Spleen (tissue), 11 donors: ENCODE results near the gene REPS2. TPM values are rescaled to one million over a fixed set of nuclear protein-coding genes. Genes with fewer than 3 reads are reported as not detected.

Experiments
- DNase-seq: peaks from one replicate; pipeline ENCODE4 v3.0.0-alpha.2; 2020
- H3K27ac ChIP-seq, 8 donors: fragments of 200-600 bp; sonication (generic) in 7 of 8; 1 replicate in 4 of 8; 2 replicates in 4 of 8; pipeline versions ENCODE4 v1.5.0 to v1.8.0; 2016 to 2021; ENCODE audit warnings: inconsistent platforms in 4 of 8, mild to moderate bottlenecking in 4 of 8, moderate library complexity in 1 of 8
- H3K27me3 ChIP-seq, 7 donors: fragments of 200-600 bp; sonication (generic) in 6 of 7; replicated peaks in 1 of 7; 1 replicate in 4 of 7; 2 replicates in 3 of 7; pipeline versions ENCODE4 v1.5.0 to v1.8.0; 2016 to 2021; ENCODE audit warnings: inconsistent platforms in 3 of 7, mild to moderate bottlenecking in 1 of 7
- H3K36me3 ChIP-seq, 6 donors: fragments of 200-600 bp; sonication (generic) in 5 of 6; 1 replicate in 4 of 6; 2 replicates in 2 of 6; pipeline versions ENCODE4 v1.5.0 to v1.8.0; 2016 to 2021; ENCODE audit warnings: inconsistent platforms in 2 of 6
- H3K4me1 ChIP-seq, 6 donors: fragments of 200-600 bp; sonication (generic) in 5 of 6; 1 replicate in 3 of 6; 2 replicates in 3 of 6; pipeline versions ENCODE4 v1.5.0 to v1.8.0; 2016 to 2021; ENCODE audit warnings: inconsistent platforms in 3 of 6
- H3K4me3 ChIP-seq, 8 donors: fragments of 200-600 bp; sonication (generic) in 7 of 8; 1 replicate in 4 of 8; 2 replicates in 4 of 8; pipeline versions ENCODE4 v1.5.0 to v1.8.0; 2016 to 2021; ENCODE audit warnings: inconsistent platforms in 4 of 8, mild to moderate bottlenecking in 4 of 8, moderate library complexity in 2 of 8
- H3K9me3 ChIP-seq, 8 donors: fragments of 200-600 bp; sonication (generic) in 7 of 8; 1 replicate in 4 of 8; 2 replicates in 4 of 8; pipeline versions ENCODE4 v1.5.0 to v1.8.0; 2016 to 2021; ENCODE audit warnings: inconsistent platforms in 4 of 8
- POLR2A ChIP-seq, 3 donors: fragments of 450-650 bp; IDR thresholded peaks; one replicate each; pipeline ENCODE4 v1.5.1; 2017; ENCODE audit warnings: antibody characterized with exemption in 3 of 3, mild to moderate bottlenecking in 1 of 3
- POLR2AphosphoS5 ChIP-seq, 3 donors: sonication (generic); formaldehyde crosslinking; IDR thresholded peaks; one replicate each; pipeline ENCODE4 v1.5.1; 2017; ENCODE audit warnings: antibody characterized with exemption in 3 of 3
- WGBS, 5 donors: extraction: QIAGEN DNeasy Blood & Tissue Kit in 3 of 5; methylation state at CpG; one replicate each; pipeline versions ENCODE4 v1.1.5 to v1.1.7; 2013 to 2018; 5-methylcytosine and 5-hydroxymethylcytosine counted together
- intact Hi-C: fragments of 100-400 bp; cut with DNase I; formaldehyde crosslinking; loops from one replicate; pipeline ENCODE4 v1.15.0; 2023; ENCODE audit warnings: low total_unique reads
- polyA plus RNA-seq, 3 donors: library from polyadenylated mRNA; stranded (reverse); fragments of 200-250 nt; gene quantifications; one replicate each; pipeline ENCODE4 v1.2.1, GENCODE V29; 2013
- total RNA-seq, 7 donors: library from RNA; depleted of rRNA in 3 of 7; stranded (reverse); fragments of >200 nt in 3 of 7; fragmentation: NEBNext Ultra II Directional in 4 of 7; extraction: Animal tissue kit (Norgen Biotek cat#: 25700) in 4 of 7; gene quantifications; one replicate each; pipeline versions ENCODE4 v1.1.0 to v1.2.1, GENCODE V29; 2016 to 2021
- TF ChIP-seq, protein P1 (sequence below), 11 experiments: fragments of 200-600 bp in 7 of 11; fragments of 450-650 bp in 4 of 11; sonication (generic) in 4 of 11; IDR thresholded peaks in 8 of 11; conservative IDR thresholded peaks in 3 of 11; 1 replicate in 7 of 11; 2 replicates in 4 of 11; pipeline versions ENCODE4 v1.4.0 to v1.8.0; 2016 to 2021; ENCODE audit warnings: antibody characterized with exemption in 11 of 11, inconsistent platforms in 4 of 11, mild to moderate bottlenecking in 1 of 11
- donor health status: healthy with polysubstance abuse.
- donor health status: DM: no; HTN: no; CAD: no; lungs with moderate emphysema.
- donor health status: DM: no; HTN: no; CAD: no.
- donor health status: Bipolar disorder and iron deficiency.
- donor health status: healthy.
- donor health status: DM: no; HTN: no; CAD: no.
- donor health status: DM: yes; HTN: yes; CAD: no.

The REPS2 gene
- total and polyA plus RNA-seq, 10 donors: 1.5 to 18.3 (median 8.0) TPM

- Histone ChIP-seq H3K4me1 (peaks cover 0 to 10% (median 0%) of the 10 kb centered on the region in 6 donors), H3K9me3 (no peaks in the 10 kb centered on the region), H3K4me3 (no peak overlapping the region), H3K36me3 (no peaks in the 10 kb centered on the region), H3K27ac (no peak overlapping the region), H3K27me3 (no peaks in the 10 kb centered on the region)
- DNase-seq: no peak
- 64 to 87% (median 66%) methylated on average over 4 of the region's 4 CpGs for WGBS, 5 donors
- TF ChIP-seq, protein P1, sequence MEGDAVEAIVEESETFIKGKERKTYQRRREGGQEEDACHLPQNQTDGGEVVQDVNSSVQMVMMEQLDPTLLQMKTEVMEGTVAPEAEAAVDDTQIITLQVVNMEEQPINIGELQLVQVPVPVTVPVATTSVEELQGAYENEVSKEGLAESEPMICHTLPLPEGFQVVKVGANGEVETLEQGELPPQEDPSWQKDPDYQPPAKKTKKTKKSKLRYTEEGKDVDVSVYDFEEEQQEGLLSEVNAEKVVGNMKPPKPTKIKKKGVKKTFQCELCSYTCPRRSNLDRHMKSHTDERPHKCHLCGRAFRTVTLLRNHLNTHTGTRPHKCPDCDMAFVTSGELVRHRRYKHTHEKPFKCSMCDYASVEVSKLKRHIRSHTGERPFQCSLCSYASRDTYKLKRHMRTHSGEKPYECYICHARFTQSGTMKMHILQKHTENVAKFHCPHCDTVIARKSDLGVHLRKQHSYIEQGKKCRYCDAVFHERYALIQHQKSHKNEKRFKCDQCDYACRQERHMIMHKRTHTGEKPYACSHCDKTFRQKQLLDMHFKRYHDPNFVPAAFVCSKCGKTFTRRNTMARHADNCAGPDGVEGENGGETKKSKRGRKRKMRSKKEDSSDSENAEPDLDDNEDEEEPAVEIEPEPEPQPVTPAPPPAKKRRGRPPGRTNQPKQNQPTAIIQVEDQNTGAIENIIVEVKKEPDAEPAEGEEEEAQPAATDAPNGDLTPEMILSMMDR (IDR thresholded peaks at IDR 0.05 in 8 of 11, conservative IDR thresholded peaks at IDR 0.05 in 3 of 11): no peak
- no peak for TF ChIP-seq POLR2AphosphoS5 (IDR thresholded peaks at IDR 0.05)
- no peak for TF ChIP-seq POLR2A (IDR thresholded peaks at IDR 0.05)
- intact Hi-C loops: no loop called here
These were observed 89.9 kb downstream of the REPS2 start for GRCh38 chrX:17036171-17036961.

GRCh38 chrX:17038277-17038676 lies 91.8 kb downstream of the REPS2 start:
- TF ChIP-seq POLR2AphosphoS5 (IDR thresholded peaks at IDR 0.05) (no peak), POLR2A (IDR thresholded peaks at IDR 0.05) (no peak)
- TF ChIP-seq, protein P1 (IDR thresholded peaks at IDR 0.05 in 8 of 11, conservative IDR thresholded peaks at IDR 0.05 in 3 of 11): no peak
- WGBS, 5 donors: 45 to 93% (median 73%) methylated on average over 1 to 3 of the region's 3 CpGs
- DNase-seq: no peak

DNA sequence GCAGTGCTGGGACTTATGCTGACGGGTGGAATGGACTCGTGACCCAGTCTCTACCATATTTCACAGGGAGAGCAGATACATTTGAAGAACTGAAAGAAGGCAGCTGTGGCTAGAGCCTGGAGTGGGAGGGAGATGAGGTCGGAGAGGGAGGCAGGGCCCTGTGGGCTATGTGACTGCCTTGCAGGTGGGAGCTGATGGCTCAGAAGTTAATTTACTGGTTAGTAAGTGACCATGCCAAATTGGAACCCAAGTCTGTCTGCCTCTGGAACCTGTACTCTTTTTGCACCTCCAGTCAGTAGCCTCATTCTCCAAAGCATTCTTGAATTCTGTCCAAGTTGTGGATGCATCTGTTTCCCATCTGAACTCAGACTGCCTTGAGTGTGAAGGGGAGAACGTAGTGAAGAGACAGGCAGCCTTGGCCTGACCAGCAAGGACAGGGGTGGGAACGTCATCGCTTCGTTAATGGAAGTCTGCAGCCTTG lies 92.3 kb downstream of the REPS2 start:
- WGBS, 5 donors: 41 to 61% (median 57%) methylated on average over 4 to 7 of the region's 7 CpGs
- H3K27ac ChIP-seq: no peak overlapping the region
- intact Hi-C loops: no loop called here

More at GRCh38 chrX:17038277-17038676, 91.8 kb downstream of the REPS2 start:
- Histone ChIP-seq H3K36me3 (no peaks in the 10 kb centered on the region), H3K27ac (no peak overlapping the region), H3K9me3 (no peaks in the 10 kb centered on the region), H3K4me1 (peaks cover 0 to 10% (median 0%) of the 10 kb centered on the region in 6 donors), H3K4me3 (no peak overlapping the region), H3K27me3 (no peaks in the 10 kb centered on the region)
- intact Hi-C loops: no loop called here

More for the DNA sequence above, 92.3 kb downstream of the REPS2 start:
- peaks cover 0 to 10% (median 0%) of the 10 kb centered on the region in 6 donors for H3K4me1 ChIP-seq
- TF ChIP-seq POLR2AphosphoS5 (IDR thresholded peaks at IDR 0.05) (no peak), POLR2A (IDR thresholded peaks at IDR 0.05) (no peak)
- TF ChIP-seq, protein P1 (IDR thresholded peaks at IDR 0.05 in 8 of 11, conservative IDR thresholded peaks at IDR 0.05 in 3 of 11): no peak
- H3K4me3 ChIP-seq: no peak overlapping the region
- no peaks in the 10 kb centered on the region for H3K9me3 ChIP-seq
- no peaks in the 10 kb centered on the region for H3K27me3 ChIP-seq
- no peaks in the 10 kb centered on the region for H3K36me3 ChIP-seq
- DNase-seq: no peak
